Muscle of back (tissue), 13 donors: Measurements from ENCODE around the gene TWIST2. TPM values are rescaled to one million over a fixed set of nuclear protein-coding genes. Genes with fewer than 3 reads are reported as not detected.

Experiments used
- DNase-seq, 3 donors: peaks; one replicate each; pipeline versions ENCODE4 v3.0.0 to v3.0.0-alpha.2; 2013
- long read RNA-seq, 9 donors: transcript quantifications; one replicate each; lab custom pipeline, GENCODE V29; 2026
- polyA plus RNA-seq, 10 donors: library from polyadenylated mRNA; unstranded; fragments of 120-200 nt; gene quantifications; one replicate each; pipeline ENCODE4 v1.2.1, GENCODE V29; 2013; ENCODE audit not compliant: insufficient read length in 10 of 10

TWIST2 gene
- polyA plus RNA-seq: 100 to 1,000 TPM in 1 of 10 donors, 10 to 100 TPM in 1, 1 to 10 TPM in 8; 4.9 to 104 (median 6.9) TPM
- long read RNA-seq, donor 1, partial matches to known transcripts: 0 of 4 reads
- long read RNA-seq, donor 1, other reads (novel, unspliced or antisense): 0 of 4 reads
- long read RNA-seq, donor 2: 0 reads
- long read RNA-seq, donor 3: 0 reads
- long read RNA-seq, donor 4: 0 reads
- long read RNA-seq, donor 5, transcript TWIST2-202 (2 exons, 1,404 nt): major isoform, 5 of 5 reads
- long read RNA-seq, donor 5, partial matches to known transcripts: 0 of 5 reads
- long read RNA-seq, donor 5, other reads (novel, unspliced or antisense): 0 of 5 reads
- long read RNA-seq, donor 6, partial matches to known transcripts: 0 of 3 reads
- long read RNA-seq, donor 6, other reads (novel, unspliced or antisense): 0 of 3 reads
- long read RNA-seq, donor 7, transcript TWIST2-202 (2 exons, 1,404 nt): major isoform, 5 of 5 reads
- long read RNA-seq, donor 7, partial matches to known transcripts: 0 of 5 reads
- long read RNA-seq, donor 7, other reads (novel, unspliced or antisense): 0 of 5 reads
- long read RNA-seq, donor 8, transcript TWIST2-202 (2 exons, 1,404 nt): major isoform, 37 of 65 reads
- long read RNA-seq, donor 8, partial matches to known transcripts: 26 of 65 reads
- long read RNA-seq, donor 8, other reads (novel, unspliced or antisense): 0 of 65 reads
- long read RNA-seq, donor 9, partial matches to known transcripts: 0 of 1 reads
- long read RNA-seq, donor 9, other reads (novel, unspliced or antisense): 0 of 1 reads

DNA sequence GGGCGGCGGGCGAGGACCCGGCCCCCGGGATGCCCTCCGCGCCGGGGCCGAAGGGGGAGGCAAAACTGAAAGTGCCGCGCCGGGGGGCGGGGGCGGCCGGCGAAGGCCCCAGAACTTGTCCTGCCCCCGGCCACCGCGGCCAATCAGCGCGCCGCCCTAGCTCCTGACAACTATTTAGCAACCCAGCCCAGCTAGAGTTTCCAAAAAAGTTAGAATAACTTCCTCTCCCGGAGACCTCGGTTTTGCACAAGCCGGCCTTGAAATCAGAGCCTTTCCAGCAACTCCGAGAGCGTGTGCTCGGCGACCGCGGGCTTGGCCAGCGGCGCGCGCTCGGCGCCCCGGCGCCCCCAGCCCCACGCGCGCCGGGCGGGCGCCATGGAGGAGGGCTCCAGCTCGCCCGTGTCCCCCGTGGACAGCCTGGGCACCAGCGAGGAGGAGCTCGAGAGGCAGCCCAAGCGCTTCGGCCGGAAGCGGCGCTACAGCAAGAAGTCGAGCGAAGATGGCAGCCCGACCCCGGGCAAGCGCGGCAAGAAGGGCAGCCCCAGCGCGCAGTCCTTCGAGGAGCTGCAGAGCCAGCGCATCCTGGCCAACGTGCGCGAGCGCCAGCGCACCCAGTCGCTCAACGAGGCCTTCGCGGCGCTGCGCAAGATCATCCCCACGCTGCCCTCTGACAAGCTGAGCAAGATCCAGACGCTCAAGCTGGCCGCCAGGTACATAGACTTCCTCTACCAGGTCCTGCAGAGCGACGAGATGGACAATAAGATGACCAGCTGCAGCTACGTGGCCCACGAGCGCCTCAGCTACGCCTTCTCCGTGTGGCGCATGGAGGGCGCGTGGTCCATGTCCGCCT, at the start of gene TWIST2:
Gene TWIST2 (plus strand): TSS at position 245 of the 850 bp plus-strand sequence. CDS start 131 bp downstream, at position 376.
- peak; percentile 89 to 96 (median 95) for DNase-seq

DNA sequence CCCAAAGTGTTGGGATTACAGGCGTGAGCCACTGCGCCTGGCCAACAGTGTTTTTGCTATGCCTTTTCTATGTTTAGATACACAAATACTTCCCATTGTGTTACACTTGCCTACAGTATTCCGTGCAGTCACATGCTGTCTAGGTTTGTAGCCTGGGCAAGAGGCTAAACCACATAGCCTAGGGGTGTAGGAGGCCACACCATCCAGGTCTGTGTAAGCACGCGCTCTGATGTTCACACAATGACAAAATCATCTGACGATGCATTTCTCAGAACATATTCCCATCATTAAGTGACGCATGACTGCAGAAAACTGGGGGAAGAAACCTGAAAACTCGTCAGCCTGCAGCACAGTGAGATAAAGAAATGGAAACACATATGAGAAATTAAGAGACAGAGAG, 46.1 kb upstream of the TWIST2 start:
- no peak for DNase-seq

DNA sequence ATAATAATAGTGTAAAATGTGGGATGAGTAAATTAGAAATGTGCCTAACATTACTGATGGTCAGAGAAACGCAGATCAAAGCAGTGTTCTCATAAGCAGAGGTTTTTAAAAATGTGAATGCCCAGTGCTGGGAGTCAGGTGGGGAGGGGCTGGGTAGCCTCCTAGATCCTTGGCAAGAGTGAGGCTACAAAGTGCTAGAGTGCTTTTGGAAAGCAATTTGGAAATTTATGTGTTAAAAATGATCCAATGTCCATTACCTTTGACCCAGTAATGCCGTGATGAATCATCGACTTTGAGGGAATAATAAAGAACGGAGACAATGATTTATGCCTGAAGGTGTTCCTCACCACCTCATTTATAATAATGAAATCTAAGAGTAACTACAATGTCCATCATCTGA, 44.9 kb upstream of the TWIST2 start:
- DNase-seq: no peak

DNA sequence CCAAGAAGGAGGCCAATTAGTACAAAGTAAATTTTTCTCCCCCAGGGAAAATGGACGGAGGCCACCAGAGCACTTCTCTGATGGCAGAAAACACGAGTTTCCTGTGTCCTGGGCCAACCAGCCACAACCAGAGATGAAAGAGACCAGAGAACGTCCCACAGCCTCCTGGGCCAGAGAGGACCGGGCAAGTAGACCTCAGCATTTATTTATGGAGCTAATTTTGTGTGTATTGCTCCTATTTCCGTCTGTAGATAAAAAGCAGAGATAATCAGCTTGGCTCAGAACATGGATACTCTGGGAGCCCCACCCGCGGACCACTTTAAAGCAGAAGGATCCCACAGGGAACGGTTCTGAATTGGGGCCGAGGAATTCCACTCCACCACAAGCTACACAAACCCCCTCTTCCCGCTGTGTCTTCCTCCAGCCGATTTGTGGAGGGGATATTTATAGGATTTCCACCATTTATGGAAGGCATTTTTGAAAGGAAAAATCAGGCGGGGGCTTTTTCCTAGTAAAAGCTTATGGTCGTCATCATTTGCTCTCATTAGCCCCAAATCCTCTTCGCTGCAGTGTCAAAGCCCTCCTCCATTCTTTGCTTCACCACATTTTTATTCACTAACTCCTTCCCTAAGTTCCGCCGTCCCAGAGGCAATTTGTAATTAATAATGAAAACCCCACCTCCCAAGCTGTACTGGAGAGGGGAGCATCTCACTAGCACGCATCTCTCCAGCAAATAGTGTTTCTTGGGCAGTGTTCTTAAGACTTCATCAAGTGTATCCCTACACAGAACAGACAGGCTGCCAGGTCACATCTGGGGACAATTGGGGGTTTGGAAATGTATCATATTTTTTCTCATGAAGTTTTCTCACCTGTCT, 43.7 kb upstream of the TWIST2 start:
- DNase-seq: peak in 1 of 3 donors; percentile 22

DNA sequence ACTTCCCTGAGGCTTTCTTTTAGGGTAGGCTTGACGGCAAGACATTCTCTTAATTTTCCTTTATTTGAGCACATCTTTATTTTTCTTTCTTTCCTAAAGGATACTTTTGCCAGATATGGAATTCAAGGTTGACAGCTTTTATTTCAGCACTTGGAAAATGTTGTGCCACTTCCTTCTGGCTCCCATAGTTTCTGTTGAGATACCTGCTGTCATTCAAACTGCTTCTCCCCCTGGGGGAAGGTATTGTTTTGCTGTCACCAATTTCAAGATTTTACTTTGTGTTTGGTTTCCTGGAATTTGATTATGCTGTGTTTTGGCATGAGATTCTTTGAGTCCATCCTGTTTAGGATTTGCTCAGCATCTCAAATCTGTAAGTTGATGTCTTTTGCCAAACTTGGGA, 39.1 kb upstream of the TWIST2 start:
- no peak for DNase-seq

DNA sequence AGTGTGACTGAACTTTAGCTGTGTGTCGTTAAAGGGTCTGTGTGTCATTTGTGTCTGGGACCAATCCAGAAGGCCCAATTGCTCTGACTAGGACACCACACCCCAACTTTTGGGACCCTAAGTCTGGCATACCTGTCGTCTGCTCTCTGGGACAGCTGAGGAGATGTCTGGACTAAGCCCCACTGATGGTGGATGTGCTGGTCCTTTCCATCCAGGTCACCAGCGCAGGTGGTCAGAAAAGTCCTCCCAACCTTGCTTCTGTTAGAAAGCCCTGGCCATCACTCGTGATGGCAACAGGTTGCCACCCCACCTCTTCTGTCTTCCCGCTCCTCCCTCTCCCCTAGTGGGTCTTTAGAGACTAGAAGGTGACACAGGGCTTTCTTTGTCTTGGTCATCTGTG, 37.6 kb upstream of the TWIST2 start:
- no peak for DNase-seq

DNA sequence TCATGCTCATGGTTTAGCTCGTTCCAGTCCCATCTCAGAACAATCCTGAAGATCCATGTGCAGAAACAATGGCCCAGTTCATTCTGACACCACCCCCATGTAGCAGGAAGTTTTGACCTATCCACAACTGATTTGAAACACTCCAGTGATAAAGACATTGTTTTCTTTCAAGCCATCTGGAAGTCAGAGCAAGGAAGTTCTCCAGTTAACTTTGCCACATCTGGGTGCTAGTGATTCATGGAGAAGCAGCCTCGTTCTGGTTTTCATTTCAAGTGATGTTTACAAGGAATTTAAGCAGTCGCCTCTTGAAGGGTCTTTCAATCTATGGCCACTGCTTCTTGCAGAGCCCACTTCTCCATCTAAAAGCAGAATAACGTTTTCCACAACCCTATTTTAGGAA, 36.6 kb upstream of the TWIST2 start:
- no peak for DNase-seq

DNA sequence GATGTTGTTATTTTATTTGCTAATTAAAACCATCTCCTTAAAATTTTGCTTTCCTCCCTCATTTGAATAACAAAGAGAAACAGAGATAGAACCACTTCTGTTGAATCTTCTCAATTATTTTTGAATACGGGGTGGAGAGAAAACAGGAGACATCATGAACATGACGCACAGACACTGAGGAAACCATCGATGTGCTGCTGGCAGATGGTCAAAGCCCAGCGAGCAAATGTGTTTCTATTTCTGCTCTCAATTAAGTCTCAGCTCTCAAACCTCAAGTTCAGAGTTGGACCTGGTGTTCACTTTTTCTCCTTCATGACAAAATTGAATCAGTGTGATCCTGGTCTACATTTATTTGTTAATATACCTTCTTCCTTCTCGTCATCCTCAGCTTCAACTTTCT, 36.1 kb upstream of the TWIST2 start:
- DNase-seq: peak in 1 of 3 donors; percentile 26

DNA sequence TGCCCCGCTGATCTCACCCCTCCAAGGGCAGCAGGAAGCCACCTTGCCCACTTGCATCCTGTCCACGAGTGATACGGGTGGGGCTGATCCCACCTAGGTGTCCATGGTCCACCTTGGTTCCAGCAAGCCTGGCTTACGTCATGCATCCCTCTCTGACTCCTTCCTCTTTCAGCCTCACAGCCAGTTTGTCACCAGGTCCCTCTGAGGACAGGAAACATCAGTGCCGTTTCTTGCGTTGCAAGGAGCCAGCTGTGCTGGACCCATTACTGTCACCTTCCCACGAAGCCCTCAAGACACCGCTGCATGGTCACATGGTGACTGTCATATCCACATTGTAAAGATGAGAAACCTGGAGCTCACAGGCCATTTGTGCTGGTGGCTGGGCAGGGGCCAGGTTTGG, 34.8 kb upstream of the TWIST2 start:
- no peak for DNase-seq

DNA sequence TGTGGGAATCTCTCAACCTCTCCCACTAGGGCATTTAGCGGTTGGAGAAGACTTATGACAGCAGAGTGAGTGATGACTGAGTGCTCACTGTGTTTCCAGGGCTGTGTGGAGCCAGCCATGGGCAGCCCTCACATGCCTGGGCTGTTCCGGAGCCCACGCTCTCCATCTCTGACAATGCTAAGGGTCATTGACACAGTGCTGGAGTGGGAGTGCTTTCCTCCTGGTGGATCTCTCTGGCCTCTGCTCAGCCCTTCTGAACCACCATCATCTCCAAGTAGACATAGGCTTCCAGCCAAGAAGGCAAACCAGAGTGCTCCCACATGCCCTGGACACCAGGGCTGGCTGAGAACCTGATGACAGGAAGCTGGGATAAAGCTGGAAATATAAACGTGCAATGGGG, 33.1 kb upstream of the TWIST2 start:
- no peak for DNase-seq

DNA sequence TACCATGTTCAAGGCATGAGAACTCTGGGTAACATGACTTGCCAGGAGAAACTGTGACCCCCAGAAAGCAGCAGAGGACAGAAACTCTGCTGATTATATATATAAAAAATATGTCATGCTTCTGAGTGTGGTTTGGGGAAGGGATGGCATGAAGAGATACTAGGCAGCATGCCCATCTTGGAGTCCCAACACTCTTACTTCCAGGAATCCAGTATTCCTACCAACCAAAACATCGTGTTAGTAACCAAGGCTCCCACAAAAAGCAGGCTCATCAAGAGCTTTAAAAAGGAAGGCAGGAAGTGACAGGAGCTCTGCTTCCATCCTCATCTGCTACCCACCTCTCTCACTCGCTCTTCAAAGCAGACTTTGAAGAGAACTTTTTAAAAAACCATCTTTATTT, 31.6 kb upstream of the TWIST2 start:
- no peak for DNase-seq

DNA sequence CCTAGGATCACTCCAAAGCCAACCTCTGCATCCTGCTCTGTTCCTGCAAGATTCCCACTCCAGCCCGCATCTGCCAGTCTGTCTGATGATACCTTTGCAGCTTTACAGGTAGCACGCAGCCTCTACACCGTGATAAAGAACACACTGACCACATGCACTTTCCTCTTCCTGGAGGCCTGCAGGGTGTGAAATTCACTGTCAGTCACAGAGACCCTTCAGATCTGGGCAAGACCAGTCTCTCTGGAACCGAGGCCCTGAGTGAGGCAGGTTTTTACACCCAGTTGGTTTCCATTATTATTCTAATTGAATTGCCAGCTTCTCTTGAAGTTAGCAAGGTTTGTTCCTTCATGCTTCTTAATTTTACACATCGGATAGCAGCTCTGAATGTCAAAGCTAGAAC, 30.5 kb upstream of the TWIST2 start:
- no peak for DNase-seq

DNA sequence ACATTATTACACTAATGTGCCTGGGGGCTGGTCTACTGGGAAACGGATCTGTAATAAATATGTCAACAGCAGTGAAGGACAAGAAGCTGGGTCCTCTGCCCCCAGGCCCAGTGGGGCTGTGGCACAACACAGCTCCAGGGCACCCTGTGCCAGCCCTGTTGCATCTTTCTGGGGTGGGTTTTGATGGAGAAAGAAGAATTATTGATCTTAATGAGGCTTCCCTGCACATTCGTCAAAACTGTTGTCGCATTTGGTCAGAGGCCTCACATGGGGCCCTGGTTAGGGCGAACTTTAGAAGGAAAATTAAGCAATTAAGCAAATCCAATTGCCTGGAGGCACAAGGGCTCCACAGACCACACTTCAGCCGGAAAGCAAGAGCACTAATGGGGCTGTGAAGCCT, 30.0 kb upstream of the TWIST2 start:
- DNase-seq: no peak

DNA sequence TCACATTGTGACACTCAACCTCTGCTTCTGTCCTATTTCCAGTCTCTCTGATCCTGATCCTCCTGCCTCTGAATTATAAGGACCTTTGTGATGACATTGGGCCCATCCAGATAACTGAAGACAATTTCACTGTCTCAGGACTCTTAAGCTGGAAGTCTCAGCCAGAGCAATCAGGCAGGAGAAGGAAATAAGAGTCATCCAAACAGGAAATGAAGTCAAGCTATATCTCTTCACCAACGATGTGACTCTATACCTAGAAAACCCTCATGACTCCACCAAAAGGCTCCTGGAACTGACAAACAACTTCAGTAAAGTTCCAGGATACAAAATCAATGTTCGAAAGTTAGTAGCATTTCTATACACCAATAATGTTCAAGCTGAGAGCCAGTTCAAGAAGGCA, 29.3 kb upstream of the TWIST2 start:
- no peak for DNase-seq

DNA sequence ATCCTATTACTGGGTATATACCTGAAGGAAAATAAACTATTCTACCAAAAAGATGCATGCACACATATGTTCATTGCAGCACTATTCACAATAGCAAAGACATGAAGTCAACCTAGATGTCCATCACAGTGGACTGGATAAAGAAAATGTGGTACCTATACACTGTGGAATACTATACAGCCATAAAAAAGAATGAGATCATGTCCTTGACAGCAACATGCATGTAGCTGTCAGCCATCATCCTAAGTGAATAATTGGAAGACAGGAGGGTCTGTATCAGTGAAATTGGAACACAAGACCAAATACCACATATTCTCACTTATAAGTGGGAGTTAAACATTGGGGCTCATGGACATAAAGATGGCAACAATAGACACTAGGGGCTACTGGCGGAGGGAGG, 27.7 kb upstream of the TWIST2 start:
- DNase-seq: no peak

DNA sequence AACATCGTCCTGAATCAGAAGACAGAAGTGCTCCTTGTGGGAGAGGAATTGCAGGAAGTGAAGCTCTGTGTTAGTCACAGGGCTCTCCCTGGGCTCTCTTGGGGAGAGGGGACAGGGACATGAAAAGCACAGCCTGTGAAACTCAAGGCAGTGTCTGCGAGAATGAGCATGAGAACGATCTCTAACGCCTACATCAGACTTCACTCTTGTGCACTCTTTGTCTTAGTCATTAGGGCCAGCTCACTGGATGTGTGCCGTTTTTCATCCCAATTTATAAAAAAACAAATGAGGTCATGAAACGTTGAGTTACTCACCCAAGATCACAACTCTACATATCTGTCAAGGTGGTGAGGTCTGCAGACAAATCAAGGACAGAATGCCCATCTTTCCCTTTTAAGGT, 27.0 kb upstream of the TWIST2 start:
- DNase-seq: peak in 2 of 3 donors; percentile 12 to 36

DNA sequence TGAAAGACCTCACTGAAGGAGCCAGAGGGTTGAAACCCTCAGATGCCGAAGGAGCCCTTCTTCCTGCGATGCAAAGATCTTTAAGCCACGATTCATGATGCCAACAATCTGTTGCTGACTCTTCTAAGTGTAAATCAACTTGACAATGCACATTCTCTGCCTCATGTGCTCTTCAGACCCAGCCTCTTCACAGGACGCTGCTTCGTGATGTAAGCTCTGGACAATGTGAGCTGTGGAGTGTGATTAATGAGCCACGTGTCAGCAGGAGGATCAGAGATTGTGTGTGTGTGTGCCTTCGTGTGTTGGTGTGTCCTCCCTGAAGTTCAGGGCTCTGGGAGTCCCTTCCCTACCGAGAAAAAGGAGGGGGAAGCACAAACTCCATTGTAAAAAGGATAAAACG, 26.5 kb upstream of the TWIST2 start:
- DNase-seq: peak in 2 of 3 donors; percentile 15 to 80

DNA sequence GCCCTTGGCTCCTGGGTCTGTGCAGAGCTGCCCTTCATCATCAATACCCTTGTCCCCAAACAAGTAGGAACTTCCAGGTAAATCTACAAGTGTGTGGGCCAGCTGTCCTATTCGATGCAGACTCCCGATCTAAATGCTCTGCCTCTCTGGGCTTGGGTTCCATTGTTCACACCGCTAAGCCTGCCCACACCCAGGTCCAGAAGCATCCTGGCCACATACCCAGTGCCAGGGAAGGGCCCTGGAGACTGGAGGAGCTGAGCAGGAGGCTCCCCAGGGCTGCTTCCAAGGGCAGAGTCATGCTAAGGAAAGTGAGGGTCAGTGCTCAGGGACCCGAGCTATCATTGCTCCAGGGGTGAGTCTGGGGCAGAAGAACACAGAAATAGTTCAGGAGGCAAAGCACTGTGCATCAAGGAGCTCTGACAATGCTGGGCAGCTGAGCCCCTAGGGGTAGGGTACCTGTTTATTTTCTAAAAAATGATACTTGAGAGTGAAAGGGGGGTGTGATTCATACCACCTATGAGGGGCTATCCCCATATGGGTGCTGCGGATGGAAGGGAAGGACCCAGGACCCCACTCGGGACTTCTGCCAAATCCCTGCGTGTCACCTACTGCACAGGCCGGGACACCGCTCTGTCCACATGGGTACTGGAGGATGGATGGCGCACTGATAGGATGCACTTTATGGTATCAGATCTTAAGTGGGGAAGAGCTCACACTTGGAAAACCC, 25.8 kb upstream of the TWIST2 start:
- no peak for DNase-seq

DNA sequence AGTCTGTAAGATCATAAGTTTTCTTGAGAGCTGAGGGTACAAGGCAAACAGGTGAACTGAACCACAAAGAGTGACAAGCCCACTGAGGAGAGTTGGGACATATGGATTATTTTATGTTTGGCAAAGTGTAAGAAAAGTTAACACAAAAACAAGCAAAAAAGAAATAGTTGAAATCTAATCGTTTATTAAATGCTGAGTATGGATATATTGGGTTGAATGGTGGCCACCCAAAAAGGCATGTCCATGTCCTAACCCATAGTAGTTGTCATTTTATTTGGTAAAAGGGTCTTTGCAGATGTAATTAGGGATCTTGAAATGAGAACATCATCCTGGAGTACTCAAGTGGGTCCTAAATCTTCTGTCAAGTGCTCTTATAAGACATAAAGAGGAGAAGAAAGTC, 24.9 kb upstream of the TWIST2 start:
- DNase-seq: no peak

DNA sequence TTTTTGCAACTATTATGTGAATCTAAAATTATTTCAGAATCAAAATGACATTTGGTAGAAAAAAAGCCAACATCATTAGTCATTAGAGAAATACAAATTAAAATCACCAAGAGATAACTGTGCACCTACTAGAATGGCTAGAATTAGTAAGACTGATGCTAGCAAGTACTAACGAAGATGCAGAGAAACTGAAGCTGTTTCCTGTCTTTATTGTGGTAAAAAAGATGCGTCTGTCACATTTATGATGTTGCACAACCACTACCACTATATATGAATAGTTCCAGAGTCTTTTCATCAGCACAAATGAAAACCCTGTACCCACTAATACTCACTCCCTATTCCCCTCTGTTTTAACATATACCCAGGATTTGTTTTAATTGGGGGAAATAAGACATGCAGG, 16.7 kb upstream of the TWIST2 start:
- DNase-seq: no peak

DNA sequence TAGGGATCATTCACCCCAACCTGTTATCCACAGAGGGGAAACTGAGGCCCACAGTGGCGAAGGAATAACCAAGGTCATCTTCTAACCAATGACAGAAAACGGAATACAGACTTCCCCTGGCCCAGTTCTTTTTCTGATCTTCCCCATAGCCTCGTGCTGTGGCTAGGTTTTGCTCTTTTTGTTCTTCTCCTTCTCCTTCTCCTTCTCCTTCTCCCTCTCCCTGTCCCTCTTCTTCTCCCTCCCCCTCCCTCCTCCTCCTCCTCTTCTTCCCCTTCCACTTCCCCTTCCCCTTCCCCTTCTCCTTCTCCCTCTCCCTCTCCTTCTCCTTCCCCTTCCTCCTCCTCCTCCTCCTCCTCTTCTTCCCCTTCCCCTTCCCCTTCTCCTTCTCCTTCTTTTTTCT, 12.9 kb upstream of the TWIST2 start:
- no peak for DNase-seq
